C4-2B (cell line): ENCODE results near the gene CMC2.

Source experiments
- CTCF ChIP-seq: fragments of 450-650 bp; conservative IDR thresholded peaks from 2 replicates; pipeline ENCODE4 v1.5.1; 2017; ENCODE audit warnings: mild to moderate bottlenecking
- ZFX ChIP-seq: fragments of 450-650 bp; IDR thresholded peaks from 2 replicates; pipeline ENCODE4 v1.6.1; 2017

DNA sequence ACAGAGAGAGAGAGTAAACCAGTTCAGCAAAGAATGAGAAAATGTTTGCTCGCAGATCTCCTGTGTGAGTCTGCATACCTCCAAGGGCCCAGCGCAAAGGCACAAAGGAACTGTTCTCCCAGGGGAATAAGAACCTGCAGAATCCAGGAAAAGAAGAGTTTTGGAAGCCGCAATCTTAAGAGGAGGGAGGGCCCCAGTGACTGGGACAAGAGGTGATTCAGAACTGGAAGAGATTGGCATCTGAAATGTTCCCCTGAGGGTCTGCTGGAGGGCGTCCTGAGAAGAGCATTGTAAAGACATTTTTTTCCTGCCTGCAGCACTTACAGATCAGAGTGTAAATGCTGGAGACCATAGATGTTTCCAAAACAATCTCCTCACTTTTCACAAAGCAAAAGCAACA, 35.0 kb upstream of the CMC2 start:
- no peak for TF ChIP-seq CTCF
- TF ChIP-seq ZFX, result no peak
